NCI-H2029 treated with DMSO at 0.1 percent for 48 hours (cell line): ENCODE results near the gene ASPG.
A peak's percentile ranks its signal among the peaks of the same experiment; 100 is the strongest.
"Not testable (repeated sequence)": the region's sequence is repeated elsewhere in the genome, so short reads cannot be mapped to it uniquely, and the experiment has no call there.

ENCODE experiments used
- DNase-seq: peaks from one replicate; lab custom pipeline; 2025; lab: John Stamatoyannopoulos, UW

The ASPG gene

GRCh38 chr14:104147346-104148125, 62.0 kb downstream of the ASPG start:
- DNase-seq = no peak

GRCh38 chr14:104148433-104149277, 63.2 kb downstream of the ASPG start:
- DNase-seq = no peak

- DNase-seq = no peak
Measured at GRCh38 chr14:104149278-104149595, 63.7 kb downstream of the ASPG start.

GRCh38 chr14:104149617-104150135, 64.2 kb downstream of the ASPG start:
- no peak for DNase-seq

GRCh38 chr14:104150136-104151025, 64.9 kb downstream of the ASPG start:
- peak; percentile 9 for DNase-seq

GRCh38 chr14:104151026-104151381, 65.5 kb downstream of the ASPG start:
- no peak for DNase-seq

- DNase-seq = no peak
Measured at GRCh38 chr14:104151566-104152245, 66.2 kb downstream of the ASPG start.

GRCh38 chr14:104152246-104152575, 66.7 kb downstream of the ASPG start:
- no peak for DNase-seq

GRCh38 chr14:104152686-104153393, 67.3 kb downstream of the ASPG start:
- DNase-seq = no peak

- DNase-seq = not testable (repeated sequence)
Measured at GRCh38 chr14:104153394-104153755, 67.9 kb downstream of the ASPG start.

- DNase-seq = no peak
Measured at GRCh38 chr14:104154246-104154645, 68.7 kb downstream of the ASPG start.

GRCh38 chr14:104155513-104155912, 70.0 kb downstream of the ASPG start:
- no peak for DNase-seq

- no peak for DNase-seq
Measured at GRCh38 chr14:104156142-104156541, 70.6 kb downstream of the ASPG start.

GRCh38 chr14:104157016-104157928, 71.8 kb downstream of the ASPG start:
- no peak for DNase-seq

GRCh38 chr14:104158827-104159798, 73.6 kb downstream of the ASPG start:
- DNase-seq = no peak

GRCh38 chr14:104159990-104160389, 74.5 kb downstream of the ASPG start:
- no peak for DNase-seq

- no peak for DNase-seq
Measured at GRCh38 chr14:104161602-104162367, 76.3 kb downstream of the ASPG start.

GRCh38 chr14:104162495-104162894, 77.0 kb downstream of the ASPG start:
- DNase-seq = no peak
